ENCODE results near the gene ESRRA.
"Not testable (repeated sequence)": the region's sequence is repeated elsewhere in the genome, so short reads cannot be mapped to it uniquely, and the experiment has no call there.

ESRRA gene

GRCh38 chr11:64291752-64292459 lies 13.4 kb upstream of the ESRRA start:
- DNase-seq (ENCODE audit: low read depth in 1 of 2, low spot score in 1 of 2): no peak

DNA sequence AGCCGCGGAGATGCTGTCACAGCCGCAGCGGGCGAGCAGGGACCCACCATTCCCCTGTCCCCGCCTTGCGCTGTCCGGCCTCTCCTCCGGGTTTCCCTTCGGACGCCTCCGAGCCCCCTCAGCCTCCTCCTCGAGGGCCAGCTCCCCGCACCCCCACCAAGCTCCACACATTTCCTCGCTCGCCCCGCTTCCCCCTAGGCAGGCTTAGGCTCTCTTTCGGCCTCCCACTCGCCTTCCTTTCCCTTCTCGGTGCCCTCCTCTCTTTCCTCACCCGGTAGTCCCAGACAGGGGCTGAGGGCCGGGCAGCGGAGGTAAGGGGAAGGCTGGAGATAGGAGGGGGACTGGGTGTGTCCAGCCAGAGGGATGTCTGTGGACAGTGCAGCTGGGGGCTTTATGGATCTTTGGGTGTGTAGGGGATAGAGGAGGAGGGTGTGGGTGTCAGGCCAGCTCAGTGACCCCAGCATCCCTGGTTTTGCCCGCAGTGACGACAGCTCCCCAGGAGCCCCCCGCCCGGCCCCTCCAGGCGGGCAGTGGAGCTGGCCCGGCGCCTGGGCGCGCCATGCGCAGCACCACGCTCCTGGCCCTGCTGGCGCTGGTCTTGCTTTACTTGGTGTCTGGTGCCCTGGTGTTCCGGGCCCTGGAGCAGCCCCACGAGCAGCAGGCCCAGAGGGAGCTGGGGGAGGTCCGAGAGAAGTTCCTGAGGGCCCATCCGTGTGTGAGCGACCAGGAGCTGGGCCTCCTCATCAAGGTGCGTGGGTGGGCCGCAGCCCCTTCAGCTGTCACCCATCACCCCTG lies 12.7 kb upstream of the ESRRA start:
- no peak for DNase-seq (ENCODE audit: low read depth in 1 of 2, low spot score in 1 of 2)

DNA sequence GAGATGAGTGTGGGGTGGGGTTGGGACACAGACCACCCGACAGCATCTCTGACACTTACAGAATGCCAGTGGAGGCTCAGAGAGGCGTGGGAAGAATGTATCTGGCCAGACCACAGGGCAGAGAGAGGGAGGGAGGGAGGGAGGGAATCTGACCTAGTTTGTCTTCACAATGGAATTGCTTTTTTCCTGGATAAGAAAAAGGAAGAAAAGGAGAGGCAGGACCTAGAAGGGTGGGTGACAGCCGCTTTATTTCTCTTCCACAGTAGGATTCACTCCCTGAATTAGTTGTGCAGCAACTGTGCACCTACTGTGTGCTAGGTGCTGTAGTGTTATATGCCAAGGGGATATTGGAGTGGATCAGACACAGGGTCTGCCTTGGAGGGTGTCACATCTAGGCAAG lies 10.6 kb upstream of the ESRRA start:
- DNase-seq (ENCODE audit: low read depth in 1 of 2, low spot score in 1 of 2): no peak

DNA sequence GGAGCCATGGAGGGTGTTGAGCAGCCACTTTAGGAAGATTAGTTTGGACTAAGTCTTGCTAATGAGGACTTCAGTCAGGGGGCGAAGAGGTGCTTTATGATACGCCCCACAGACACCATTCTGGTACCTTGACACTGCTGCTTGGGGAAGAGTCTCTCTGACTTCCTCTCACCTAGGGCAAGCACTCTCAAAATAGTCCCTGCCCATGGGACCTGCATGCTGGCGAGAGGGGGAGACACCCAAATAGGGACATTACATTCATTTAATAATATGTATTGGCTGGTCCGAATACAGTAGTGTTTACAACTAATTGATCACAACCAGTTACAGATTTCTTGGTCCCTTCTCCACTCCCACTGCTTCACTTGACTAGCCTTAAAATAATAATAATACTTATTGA lies 9.6 kb upstream of the ESRRA start:
- DNase-seq (ENCODE audit: low read depth in 1 of 2, low spot score in 1 of 2): no peak

DNA sequence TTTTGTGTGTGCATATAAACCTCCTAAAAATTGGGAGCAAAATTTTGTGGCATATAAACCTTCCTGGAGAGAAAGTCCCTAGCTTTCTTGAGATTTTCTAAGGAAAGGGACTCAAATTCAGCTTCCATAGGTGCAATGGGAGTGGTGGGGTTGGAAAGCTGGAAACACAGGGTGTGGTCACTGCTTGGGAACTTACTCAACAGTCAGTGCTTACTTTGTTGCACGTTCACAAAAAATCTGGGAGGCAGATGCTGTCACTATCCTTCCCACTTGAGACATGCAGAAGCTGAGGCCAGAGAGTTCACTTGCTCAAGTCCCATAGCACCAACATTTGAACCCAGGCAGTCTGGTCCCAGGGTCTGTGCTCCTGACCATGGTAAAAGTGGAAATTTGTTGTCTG lies 9.1 kb upstream of the ESRRA start:
- no peak for DNase-seq (ENCODE audit: low read depth in 1 of 2, low spot score in 1 of 2)

- DNase-seq (ENCODE audit: low read depth in 1 of 2, low spot score in 1 of 2): no peak
Observed at GRCh38 chr11:64296830-64297698, 8.3 kb upstream of the ESRRA start.

- DNase-seq (ENCODE audit: low read depth in 1 of 2, low spot score in 1 of 2): no peak
Observed at GRCh38 chr11:64297699-64298358, 7.5 kb upstream of the ESRRA start.

DNA sequence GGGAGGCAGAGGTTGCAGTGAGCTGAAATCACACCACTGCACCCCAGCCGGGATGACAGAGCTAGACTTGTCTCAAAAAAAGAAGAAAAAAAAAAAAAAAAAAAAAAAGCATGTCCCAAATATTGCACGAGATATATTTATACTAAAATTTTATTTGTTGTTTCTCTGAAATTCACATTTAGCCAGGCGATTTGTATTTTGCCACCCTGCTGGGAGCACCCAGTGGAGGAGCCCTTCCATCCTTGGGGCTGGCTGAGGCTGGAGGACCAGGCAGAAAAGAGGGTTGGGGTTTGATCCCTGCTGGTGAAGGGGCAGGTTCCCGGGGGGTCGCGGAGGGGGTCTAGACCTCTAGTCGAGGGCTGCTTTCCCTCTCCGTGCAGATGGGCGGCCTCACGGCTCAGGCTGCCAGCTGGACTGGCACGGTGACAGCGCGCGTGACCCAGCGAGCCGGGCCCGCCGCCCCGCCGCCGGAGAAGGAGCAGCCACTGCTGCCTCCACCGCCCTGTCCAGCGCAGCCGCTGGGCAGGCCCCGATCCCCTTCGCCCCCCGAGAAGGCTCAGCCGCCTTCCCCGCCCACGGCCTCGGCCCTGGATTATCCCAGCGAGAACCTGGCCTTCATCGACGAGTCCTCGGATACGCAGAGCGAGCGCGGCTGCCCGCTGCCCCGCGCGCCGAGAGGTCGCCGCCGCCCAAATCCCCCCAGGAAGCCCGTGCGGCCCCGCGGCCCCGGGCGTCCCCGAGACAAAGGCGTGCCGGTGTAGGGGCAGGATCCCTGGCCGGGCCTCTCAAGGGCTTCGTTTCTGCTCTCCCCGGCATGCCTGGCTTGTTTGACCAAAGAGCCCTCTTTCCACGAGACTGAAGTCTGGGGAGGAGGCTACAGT lies 6.1 kb upstream of the ESRRA start:
- DNase-seq (ENCODE audit: low read depth in 1 of 2, low spot score in 1 of 2): no peak

- DNase-seq (ENCODE audit: low read depth in 1 of 2, low spot score in 1 of 2): no peak
Observed at GRCh38 chr11:64299847-64300648, 5.3 kb upstream of the ESRRA start, which contains the start of gene CATSPERZ. TSS of gene CATSPERZ (plus strand) at chr11:64300358. CDS start at chr11:64300411, 53 bp downstream.

- no peak for DNase-seq (ENCODE audit: low read depth in 1 of 2, low spot score in 1 of 2)
Observed at GRCh38 chr11:64303109-64304031, 2.0 kb upstream of the ESRRA start.

- no peak for DNase-seq (ENCODE audit: low read depth in 1 of 2, low spot score in 1 of 2)
Observed at GRCh38 chr11:64304032-64304315, 1.4 kb upstream of the ESRRA start.

- DNase-seq (ENCODE audit: low read depth in 1 of 2, low spot score in 1 of 2): peak; percentile 86 to 96
Observed at GRCh38 chr11:64304316-64305072, 830 bp upstream of the ESRRA start.

DNA sequence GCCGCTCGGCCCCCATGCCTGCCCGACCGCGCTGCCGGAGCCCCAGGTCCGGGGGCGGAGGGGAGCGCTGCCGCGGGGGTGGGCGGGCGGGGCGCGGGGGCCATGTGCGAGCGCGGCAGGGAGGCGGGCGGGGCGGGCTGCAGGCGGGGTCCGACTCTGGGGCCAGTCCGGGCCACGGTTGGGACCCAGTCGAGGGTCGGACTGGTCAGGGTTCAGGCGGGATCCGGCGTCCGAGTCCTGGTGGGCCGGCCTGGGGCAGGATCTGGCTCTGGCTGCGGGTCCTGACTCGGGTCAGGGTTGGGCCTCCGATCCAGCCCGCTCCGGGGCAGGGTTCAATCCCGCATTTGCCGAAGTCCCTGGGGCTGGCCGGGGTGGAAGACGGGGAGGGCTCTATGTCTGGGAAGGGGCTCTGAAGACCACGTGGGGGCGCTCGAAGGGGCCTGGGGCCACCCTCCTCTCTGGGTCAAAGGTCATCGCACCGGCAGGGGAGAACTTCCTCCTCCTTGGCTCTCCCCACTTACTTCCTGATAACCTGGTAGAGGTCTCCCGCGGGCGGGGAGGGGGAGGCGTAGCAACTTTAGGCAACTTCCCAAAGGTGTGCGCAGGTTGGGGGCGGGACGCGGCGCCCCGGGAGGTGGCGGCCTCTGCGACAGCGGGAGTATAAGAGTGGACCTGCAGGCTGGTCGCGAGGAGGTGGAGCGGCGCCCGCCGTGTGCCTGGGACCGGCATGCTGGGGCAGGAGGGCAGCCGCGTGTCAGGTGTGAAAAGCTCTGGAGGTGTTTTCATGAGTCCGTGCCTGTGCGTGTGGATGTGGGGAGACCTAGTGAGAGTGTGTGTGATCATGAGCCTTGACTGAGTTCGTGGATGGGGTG lies 603 bp downstream of the ESRRA start:
- peak; percentile 37 to 55 for DNase-seq (ENCODE audit: low read depth in 1 of 2, low spot score in 1 of 2)

DNA sequence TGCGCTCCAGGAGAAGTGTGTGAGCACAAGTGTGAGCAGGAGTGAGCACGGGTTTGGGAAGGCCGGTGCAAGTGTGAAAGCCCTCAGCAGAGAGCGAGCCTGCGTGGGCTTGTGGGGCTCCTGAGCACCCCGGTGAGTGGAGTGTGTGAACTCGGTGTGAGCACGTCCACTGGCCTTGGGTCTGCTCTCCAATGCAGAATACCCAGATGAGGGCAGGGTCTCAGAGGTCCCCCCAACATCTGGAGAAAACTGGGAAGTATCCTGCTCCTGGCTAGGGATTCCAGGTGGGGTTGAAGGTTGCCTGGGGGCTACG lies 1.2 kb downstream of the ESRRA start:
- DNase-seq (ENCODE audit: low read depth in 1 of 2, low spot score in 1 of 2): no peak

DNA sequence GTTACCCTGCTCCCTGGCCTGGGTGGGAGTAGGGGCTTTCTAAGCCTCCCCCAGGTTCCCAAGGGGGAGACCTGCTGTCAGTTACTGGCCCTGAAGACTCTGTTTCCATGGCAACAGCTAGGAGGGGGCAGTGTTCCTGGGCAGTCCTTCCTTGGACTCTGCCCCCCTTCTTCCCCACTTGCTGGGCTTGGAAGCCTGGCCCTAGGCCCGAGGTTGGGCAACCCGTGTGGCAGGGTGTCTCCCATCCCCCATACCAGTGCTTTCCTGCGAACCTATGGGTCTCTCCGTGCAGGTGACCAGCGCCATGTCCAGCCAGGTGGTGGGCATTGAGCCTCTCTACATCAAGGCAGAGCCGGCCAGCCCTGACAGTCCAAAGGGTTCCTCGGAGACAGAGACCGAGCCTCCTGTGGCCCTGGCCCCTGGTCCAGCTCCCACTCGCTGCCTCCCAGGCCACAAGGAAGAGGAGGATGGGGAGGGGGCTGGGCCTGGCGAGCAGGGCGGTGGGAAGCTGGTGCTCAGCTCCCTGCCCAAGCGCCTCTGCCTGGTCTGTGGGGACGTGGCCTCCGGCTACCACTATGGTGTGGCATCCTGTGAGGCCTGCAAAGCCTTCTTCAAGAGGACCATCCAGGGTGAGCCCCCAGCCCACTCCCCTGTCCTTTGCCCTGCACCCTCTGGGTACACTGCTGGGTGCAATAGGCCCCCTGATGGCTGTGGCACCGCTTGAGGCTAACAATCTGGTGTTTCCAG lies 1.7 kb downstream of the ESRRA start:
- no peak for DNase-seq (ENCODE audit: low read depth in 1 of 2, low spot score in 1 of 2)

DNA sequence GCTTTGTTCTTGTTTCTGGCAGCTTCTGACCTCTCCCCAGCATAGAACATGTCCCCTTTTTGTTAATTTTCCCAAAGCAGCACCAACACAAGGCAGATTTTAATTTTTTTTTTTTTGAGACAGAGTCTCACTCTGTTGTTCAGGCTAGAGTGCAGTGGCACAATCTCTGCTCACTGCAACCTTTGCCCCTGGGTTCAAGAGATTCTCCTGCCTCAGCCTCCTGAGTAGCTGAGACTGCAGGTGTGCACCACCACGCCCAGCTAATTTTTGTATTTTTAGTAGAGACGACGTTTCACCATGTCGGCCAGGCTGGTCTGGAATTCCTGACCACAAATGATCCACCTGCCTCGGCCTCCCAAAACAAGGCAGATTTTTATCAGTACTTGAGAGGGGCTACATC lies 2.5 kb downstream of the ESRRA start:
- DNase-seq (ENCODE audit: low read depth in 1 of 2, low spot score in 1 of 2): not testable (repeated sequence)
